CD14-positive monocyte (primary cell): ENCODE data around the gene TARBP1. TPM values are rescaled to one million over a fixed set of nuclear protein-coding genes. Genes with fewer than 3 reads are reported as not detected.
A peak's percentile ranks its signal among the peaks of the same experiment; 100 is the strongest.

Experiments used
- DNase-seq, 3 donors: peaks; one replicate each; pipeline ENCODE4 v3.0.0-alpha.2; 2011 to 2022
- H2AFZ ChIP-seq: 2 replicates; pipeline ENCODE4 v1.6.0; 2012; ENCODE audit warnings: mild to moderate bottlenecking, low read depth, low read length, inconsistent platforms; ENCODE audit not compliant: insufficient read depth, poor library complexity, severe bottlenecking
- H3K27ac ChIP-seq, 2 donors: 1 replicate in 1 of 2; 2 replicates in 1 of 2; pipeline ENCODE4 v1.5.1; 2012 to 2013; ENCODE audit warnings: low read length in 2 of 2, control low read depth in 1 of 2, inconsistent platforms in 1 of 2, low read depth in 1 of 2, mild to moderate bottlenecking in 1 of 2
- H3K27me3 ChIP-seq, 2 donors: one replicate each; pipeline versions ENCODE4 v1.6.0 to v1.6.1; 2011 to 2013; ENCODE audit warnings: low read length in 2 of 2; ENCODE audit not compliant: control insufficient read depth in 2 of 2, insufficient read depth in 2 of 2
- H3K36me3 ChIP-seq, 2 donors: replicated peaks in 1 of 2; 1 replicate in 1 of 2; 2 replicates in 1 of 2; pipeline versions ENCODE4 v1.5.1 to v1.6.1; 2012 to 2013; ENCODE audit warnings: low read length in 2 of 2, control low read depth in 1 of 2, inconsistent platforms in 1 of 2, mild to moderate bottlenecking in 1 of 2; ENCODE audit not compliant: insufficient read depth in 2 of 2, control insufficient read depth in 1 of 2
- H3K4me1 ChIP-seq, 2 donors: 1 replicate in 1 of 2; 2 replicates in 1 of 2; pipeline versions ENCODE4 v1.5.1 to v1.6.1; 2012 to 2013; ENCODE audit warnings: low read length in 2 of 2, control low read depth in 1 of 2, inconsistent platforms in 1 of 2, mild to moderate bottlenecking in 1 of 2, moderate library complexity in 1 of 2; ENCODE audit not compliant: insufficient read depth in 2 of 2, control insufficient read depth in 1 of 2
- H3K4me2 ChIP-seq: replicated peaks from 2 replicates; pipeline ENCODE3; 2012; ENCODE audit warnings: low read length, moderate library complexity, mild to moderate bottlenecking; ENCODE audit not compliant: poor library complexity, severe bottlenecking; ENCODE audit errors: extremely low read depth
- H3K4me3 ChIP-seq, 3 experiments: fragments of 200-600 bp in 1 of 3; sonication (generic) in 1 of 3; replicated peaks in 1 of 3; 1 replicate in 2 of 3; 2 replicates in 1 of 3; pipeline ENCODE4 v1.5.1; 2011 to 2013; ENCODE audit warnings: low read length in 3 of 3, mild to moderate bottlenecking in 3 of 3, control low read depth in 2 of 3, low read depth in 2 of 3, inconsistent platforms in 1 of 3, moderate library complexity in 1 of 3
- H3K79me2 ChIP-seq: 2 replicates; pipeline ENCODE4 v1.6.0; 2012; ENCODE audit warnings: mild to moderate bottlenecking, control low read depth, inconsistent platforms, low read length, moderate library complexity; ENCODE audit not compliant: insufficient read depth
- H3K9ac ChIP-seq: 2 replicates; pipeline ENCODE4 v1.6.0; 2017; ENCODE audit warnings: low read length, mild to moderate bottlenecking; ENCODE audit not compliant: insufficient read depth, poor library complexity, severe bottlenecking
- H3K9me3 ChIP-seq, 2 donors: replicated peaks in 1 of 2; 1 replicate in 1 of 2; 2 replicates in 1 of 2; pipeline versions ENCODE4 v1.5.1 to v1.6.1; 2012 to 2013; ENCODE audit warnings: low read length in 2 of 2, control low read depth in 1 of 2; ENCODE audit not compliant: control insufficient read depth in 1 of 2, insufficient read depth in 1 of 2
- H4K20me1 ChIP-seq: 2 replicates; pipeline ENCODE4 v1.6.0; 2012; ENCODE audit warnings: mild to moderate bottlenecking, low read length, control low read depth, moderate library complexity; ENCODE audit not compliant: insufficient read depth
- H3K27ac Mint-ChIP-seq, 7 donors: one replicate each; pipeline ENCODE4 v1.8.0; 2020; ENCODE audit warnings: mild to moderate bottlenecking in 7 of 7, mixed read lengths in 7 of 7, moderate library complexity in 6 of 7, inconsistent platforms in 2 of 7
- H3K27me3 Mint-ChIP-seq, 3 donors: one replicate each; pipeline ENCODE4 v1.8.0; 2021 to 2022; ENCODE audit warnings: low read depth in 3 of 3, mild to moderate bottlenecking in 3 of 3, mixed read lengths in 3 of 3, moderate library complexity in 3 of 3, inconsistent platforms in 1 of 3
- H3K36me3 Mint-ChIP-seq, 2 donors: one replicate each; pipeline ENCODE4 v1.8.0; 2020; ENCODE audit warnings: mixed read lengths in 2 of 2, inconsistent platforms in 1 of 2, mild to moderate bottlenecking in 1 of 2
- H3K4me1 Mint-ChIP-seq: one replicate; pipeline ENCODE4 v1.8.0; 2020; ENCODE audit warnings: mild to moderate bottlenecking, mixed read lengths
- H3K4me3 Mint-ChIP-seq, 2 donors: one replicate each; pipeline ENCODE4 v1.8.0; 2020; ENCODE audit warnings: mild to moderate bottlenecking in 2 of 2, mixed read lengths in 2 of 2, moderate library complexity in 1 of 2
- H3K9me3 Mint-ChIP-seq, 7 donors: one replicate each; pipeline ENCODE4 v1.8.0; 2020 to 2022; ENCODE audit warnings: mixed read lengths in 7 of 7, mild to moderate bottlenecking in 6 of 7, moderate library complexity in 6 of 7, inconsistent platforms in 2 of 7
- WGBS: methylation state at CpG from one replicate; pipeline ENCODE4 v1.1.5; 2013; ENCODE audit warnings: missing lambda C conversion rate; ENCODE audit not compliant: insufficient coverage; 5-methylcytosine and 5-hydroxymethylcytosine counted together
- intact Hi-C, 2 donors: fragments of 100-400 bp; cut with micrococcal nuclease; formaldehyde crosslinking; loops; one replicate each; pipeline versions ENCODE4 v1.15.0 to v1.15.1; 2023
- polyA plus RNA-seq, 3 donors: library from polyadenylated mRNA; depleted of rRNA in 1 of 3; unstranded in 2 of 3; stranded (reverse) in 1 of 3; fragments of 300-500 nt in 2 of 3; fragments of >200 nt in 1 of 3; fragmentation: Illumina TruSeq in 2 of 3; gene quantifications; 1 replicate in 2 of 3; 2 replicates in 1 of 3; pipeline ENCODE4 v1.2.3, GENCODE V29; 2012 to 2021
- TF ChIP-seq, protein P1 (sequence below): fragments of 200-600 bp; IDR thresholded peaks from one replicate; pipeline ENCODE4 v1.8.0; 2022; ENCODE audit warnings: antibody characterized with exemption, mild to moderate bottlenecking

The TARBP1 gene
- polyA plus RNA-seq, 3 donors, result 1.4 to 30.9 (median 3.2) TPM

DNA sequence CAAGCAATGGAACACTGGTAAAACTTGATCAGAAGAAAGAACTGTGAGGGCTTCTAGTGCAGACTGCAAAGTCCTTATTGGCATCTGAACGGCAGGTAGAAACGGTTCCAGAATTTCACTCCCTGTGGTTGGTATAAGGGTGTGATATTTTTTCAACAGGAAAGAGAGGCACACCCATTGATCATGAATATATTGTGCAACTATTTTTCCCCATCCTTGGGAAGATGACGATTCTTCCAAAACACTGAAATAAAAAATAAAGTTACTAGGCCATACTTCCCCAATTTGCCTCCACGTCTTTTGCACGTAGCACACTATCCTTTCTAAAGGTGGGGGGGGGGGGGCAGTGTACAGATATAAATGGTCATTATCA lies 49.6 kb downstream of the TARBP1 start:
- no peak overlapping the region for H3K4me3 Mint-ChIP-seq
- peaks cover 14% of the 10 kb centered on the region for H3K4me1 Mint-ChIP-seq
- Histone ChIP-seq H3K4me3 (no peak overlapping the region), H3K27ac (peak overlapping the region in 1 of 2 donors; percentile 54), H3K9ac (peak overlapping the region; percentile 15), H4K20me1 (no peaks in the 10 kb centered on the region), H3K4me2 (no peak overlapping the region), H3K9me3 (no peaks in the 10 kb centered on the region), H3K27me3 (no peaks in the 10 kb centered on the region), H2AFZ (peak overlapping the region; percentile 15), H3K36me3 (peaks cover 34 to 58% of the 10 kb centered on the region in 2 donors), H3K4me1 (peaks cover 5 to 10% of the 10 kb centered on the region in 2 donors), H3K79me2 (no peaks in the 10 kb centered on the region)
- H3K36me3 Mint-ChIP-seq, result peaks cover 56 to 58% of the 10 kb centered on the region in 2 donors
- WGBS, result no CpG with 5 or more reads among the region's 5 CpGs
- H3K27me3 Mint-ChIP-seq, result no peaks in the 10 kb centered on the region
- no peak for DNase-seq
- TF ChIP-seq, protein P1, sequence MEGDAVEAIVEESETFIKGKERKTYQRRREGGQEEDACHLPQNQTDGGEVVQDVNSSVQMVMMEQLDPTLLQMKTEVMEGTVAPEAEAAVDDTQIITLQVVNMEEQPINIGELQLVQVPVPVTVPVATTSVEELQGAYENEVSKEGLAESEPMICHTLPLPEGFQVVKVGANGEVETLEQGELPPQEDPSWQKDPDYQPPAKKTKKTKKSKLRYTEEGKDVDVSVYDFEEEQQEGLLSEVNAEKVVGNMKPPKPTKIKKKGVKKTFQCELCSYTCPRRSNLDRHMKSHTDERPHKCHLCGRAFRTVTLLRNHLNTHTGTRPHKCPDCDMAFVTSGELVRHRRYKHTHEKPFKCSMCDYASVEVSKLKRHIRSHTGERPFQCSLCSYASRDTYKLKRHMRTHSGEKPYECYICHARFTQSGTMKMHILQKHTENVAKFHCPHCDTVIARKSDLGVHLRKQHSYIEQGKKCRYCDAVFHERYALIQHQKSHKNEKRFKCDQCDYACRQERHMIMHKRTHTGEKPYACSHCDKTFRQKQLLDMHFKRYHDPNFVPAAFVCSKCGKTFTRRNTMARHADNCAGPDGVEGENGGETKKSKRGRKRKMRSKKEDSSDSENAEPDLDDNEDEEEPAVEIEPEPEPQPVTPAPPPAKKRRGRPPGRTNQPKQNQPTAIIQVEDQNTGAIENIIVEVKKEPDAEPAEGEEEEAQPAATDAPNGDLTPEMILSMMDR, result no peak
- no peaks in the 10 kb centered on the region for H3K9me3 Mint-ChIP-seq
- peak overlapping the region in 2 of 7 donors; percentile 36 to 67 for H3K27ac Mint-ChIP-seq
- intact Hi-C loops, result no loop called here

- Mint-ChIP-seq H3K4me3 (no peak overlapping the region), H3K9me3 (no peaks in the 10 kb centered on the region), H3K4me1 (peaks cover 11% of the 10 kb centered on the region), H3K27ac (no peak overlapping the region), H3K36me3 (peaks cover 55 to 64% of the 10 kb centered on the region in 2 donors), H3K27me3 (no peaks in the 10 kb centered on the region)
- no peaks in the 10 kb centered on the region for H4K20me1 ChIP-seq
- no peak overlapping the region for H3K4me3 ChIP-seq
- H3K27me3 ChIP-seq, result no peaks in the 10 kb centered on the region
- no peak overlapping the region for H3K4me2 ChIP-seq
- no CpG with 5 or more reads among the region's 8 CpGs for WGBS
- TF ChIP-seq, protein P1, result no peak
- DNase-seq, result no peak
- H3K36me3 ChIP-seq, result peaks cover 35 to 57% of the 10 kb centered on the region in 2 donors
- no peaks in the 10 kb centered on the region for H3K9me3 ChIP-seq
- intact Hi-C loops, result no loop called here
- H3K27ac ChIP-seq, result no peak overlapping the region
- H3K4me1 ChIP-seq, result peaks cover 5 to 10% of the 10 kb centered on the region in 2 donors
- no peak overlapping the region for H3K9ac ChIP-seq
- no peaks in the 10 kb centered on the region for H3K79me2 ChIP-seq
- no peak overlapping the region for H2AFZ ChIP-seq
These were observed 50.9 kb downstream of the TARBP1 start for GRCh38 chr1:234427950-234428646.
